K562 (cell line): ENCODE data around the gene RPTOR. TPM values are rescaled to one million over a fixed set of nuclear protein-coding genes. Genes with fewer than 3 reads are reported as not detected.
A peak's percentile ranks its signal among the peaks of the same experiment; 100 is the strongest.

Source experiments
- ATAC-seq: fragments of 200-7000 bp; cut with Tn5 transposase; 3 replicates; pipeline ENCODE4 v1.9.1; 2020; ENCODE audit warnings: moderate library complexity
- BruUV-seq: library from RNA; stranded (reverse); fragments of 400-500 nt; replicated peaks from 2 replicates; lab custom pipeline; 2021; lab: Mats Ljungman, UMichigan
- CTCF ChIA-PET: fragments of 300-600 bp; formaldehyde crosslinking; extraction: SDS; loops from one replicate; lab custom pipeline; 2021; ENCODE audit warnings: low intra/inter-chr PET ratio; lab: Yijun Ruan, JAX
- POLR2A ChIA-PET: fragments of 300-600, 350-650 bp; sonication (Branson Sonifier 250); formaldehyde crosslinking; extraction: SDS; loops from one replicate; lab custom pipeline; 2021; ENCODE audit warnings: antibody characterized with exemption, inconsistent platforms; lab: Yijun Ruan, JAX
- DNase-seq, 4 experiments: peaks; one replicate each; pipeline versions ENCODE4 v3.0.0 to v3.0.0-alpha.2; 2011 to 2018; ENCODE audit warnings: low spot score in 3 of 4, mixed read lengths in 3 of 4; ENCODE audit errors: extremely low read depth in 1 of 4
- FAIRE-seq: peaks from 2 replicates; lab custom pipeline; 2011; peaks lifted over from hg19 to GRCh38; lab: Jason Lieb, UNC
- H2AFZ ChIP-seq: 2 replicates; pipeline ENCODE4 v1.6.0; 2011; ENCODE audit warnings: low read depth, low read length, control low read depth, inconsistent platforms
- H3K27ac ChIP-seq: fragments of 200-600 bp; 3 replicates; pipeline ENCODE4 v1.8.0; 2011; ENCODE audit warnings: low read depth, mild to moderate bottlenecking, control low read depth, inconsistent platforms, low read length, moderate library complexity, mixed read lengths; ENCODE audit errors: extremely low read depth
- H3K27me3 ChIP-seq, 2 experiments: fragments of 300-600 bp in 1 of 2; 2 replicates in 1 of 2; 3 replicates in 1 of 2; pipeline versions ENCODE4 v1.6.0 to v1.8.0; 2011; ENCODE audit warnings: inconsistent platforms in 2 of 2, low read length in 2 of 2, mild to moderate bottlenecking in 1 of 2, mixed read lengths in 1 of 2, moderate library complexity in 1 of 2; ENCODE audit not compliant: control insufficient read depth in 2 of 2, insufficient read depth in 2 of 2
- H3K36me3 ChIP-seq: fragments of 300-600 bp; 3 replicates; pipeline ENCODE4 v1.8.0; 2011; ENCODE audit warnings: mild to moderate bottlenecking, low read length, inconsistent platforms; ENCODE audit not compliant: control insufficient read depth, insufficient read depth
- H3K4me1 ChIP-seq, 2 experiments: fragments of 200-600 bp in 1 of 2; replicated peaks in 1 of 2; 2 replicates in 1 of 2; 3 replicates in 1 of 2; pipeline versions ENCODE4 v1.5.1 to v1.8.0; 2011; ENCODE audit warnings: inconsistent platforms in 2 of 2, low read length in 2 of 2, mild to moderate bottlenecking in 1 of 2, mixed read lengths in 1 of 2, moderate library complexity in 1 of 2; ENCODE audit not compliant: control insufficient read depth in 2 of 2, insufficient read depth in 2 of 2
- H3K4me2 ChIP-seq: 2 replicates; pipeline ENCODE4 v1.6.1; 2011; ENCODE audit warnings: low read length, control low read depth, inconsistent platforms, mixed read lengths; ENCODE audit not compliant: insufficient read depth
- H3K4me3 ChIP-seq: fragments of 200-600 bp; sonication (generic), shearing (Covaris generic); 2 replicates; pipeline ENCODE4 v1.5.1; 2016; ENCODE audit warnings: control low read depth, inconsistent platforms
- H3K79me2 ChIP-seq: fragments of 200-600 bp; 3 replicates; pipeline ENCODE4 v1.8.0; 2011; ENCODE audit warnings: low read length, inconsistent platforms; ENCODE audit not compliant: control insufficient read depth, insufficient read depth
- H3K9ac ChIP-seq, 2 experiments: 2 replicates each; pipeline versions ENCODE4 v1.6.0 to v1.6.1; 2011; ENCODE audit warnings: low read depth in 2 of 2, low read length in 2 of 2, control low read depth in 1 of 2, inconsistent platforms in 1 of 2, mild to moderate bottlenecking in 1 of 2, mixed read lengths in 1 of 2; ENCODE audit not compliant: insufficient read depth in 1 of 2
- H3K9me1 ChIP-seq: one replicate; pipeline ENCODE4 v1.6.0; 2011; ENCODE audit warnings: inconsistent platforms, mild to moderate bottlenecking, low read length, moderate library complexity; ENCODE audit not compliant: control insufficient read depth, insufficient read depth
- H3K9me3 ChIP-seq: replicated peaks from 2 replicates; pipeline ENCODE4 v1.5.1; 2011; ENCODE audit warnings: low read depth, low read length, inconsistent platforms; ENCODE audit not compliant: control insufficient read depth, insufficient read depth
- H4K20me1 ChIP-seq: replicated peaks from 2 replicates; pipeline ENCODE4 v1.6.1; 2011; ENCODE audit warnings: low read length, inconsistent platforms, mixed read lengths; ENCODE audit not compliant: control insufficient read depth, insufficient read depth
- ARNT ChIP-seq, 2 experiments: fragments of 450-650 bp; IDR thresholded peaks; 2 replicates each; pipeline ENCODE4 v1.6.1; 2016; ENCODE audit warnings: mild to moderate bottlenecking in 1 of 2
- ILF3 ChIP-seq: fragments of 450-650 bp; IDR thresholded peaks from 2 replicates; pipeline ENCODE4 v1.6.1; 2018; ENCODE audit warnings: antibody characterized with exemption, mild to moderate bottlenecking, moderate library complexity, borderline replicate concordance
- MTA1 ChIP-seq: fragments of 450-650 bp; IDR thresholded peaks from 2 replicates; pipeline ENCODE4 v1.6.1; 2017; ENCODE audit warnings: borderline replicate concordance
- NFIC ChIP-seq: fragments of 450-650 bp; IDR thresholded peaks from 2 replicates; pipeline ENCODE4 v1.6.1; 2017; ENCODE audit warnings: mild to moderate bottlenecking, inconsistent platforms
- PCBP2 ChIP-seq: fragments of 200-400 bp; formaldehyde crosslinking; IDR thresholded peaks from 2 replicates; pipeline ENCODE4 v1.6.1; 2018; ENCODE audit warnings: low read length, low read depth, mild to moderate bottlenecking, moderate library complexity; ENCODE audit not compliant: poor library complexity, severe bottlenecking
- RBM34 ChIP-seq: fragments of 200-400 bp; formaldehyde crosslinking; IDR thresholded peaks from 2 replicates; pipeline ENCODE4 v1.6.1; 2018; ENCODE audit warnings: low read length, borderline replicate concordance; ENCODE audit not compliant: insufficient read depth
- SMC3 ChIP-seq: conservative IDR thresholded peaks from 2 replicates; pipeline ENCODE4 v1.6.1; 2011; ENCODE audit warnings: low read depth, low read length, improper control_type of control experiment; ENCODE audit not compliant: insufficient read depth
- TFAP4 ChIP-seq: sonication (generic); formaldehyde crosslinking; IDR thresholded peaks from 2 replicates; pipeline ENCODE4 v1.8.0; 2022; ENCODE audit warnings: missing genetic modification reagents, mild to moderate bottlenecking, moderate library complexity, borderline replicate concordance
- XRCC4 ChIP-seq: IDR thresholded peaks from one replicate; pipeline ENCODE4 v1.6.1; 2011; ENCODE audit not compliant: insufficient read depth, insufficient read length; ENCODE audit errors: extremely low read depth
- ZFPM2 ChIP-seq: fragments of 250-450 bp; sonication (Bioruptor Pico); IDR thresholded peaks from 2 replicates; pipeline ENCODE4 v1.5.1; 2022; ENCODE audit warnings: mild to moderate bottlenecking
- WGBS: fragments of 100-300 bp; shearing (Covaris generic); methylation state at CpG from one replicate; pipeline ENCODE4 v1.1.6; 2016; ENCODE audit warnings: low coverage, mixed read lengths; ENCODE audit not compliant: insufficient coverage; ENCODE audit errors: missing lambda C conversion rate; 5-methylcytosine and 5-hydroxymethylcytosine counted together
- in situ Hi-C: fragments of 300-500 bp; cut with MboI; formaldehyde crosslinking; loops from 4 replicates; pipeline ENCODE4 v1.15.0; 2018; ENCODE audit warnings: inconsistent platforms, mixed read lengths
- intact Hi-C: fragments of 100-400 bp; cut with micrococcal nuclease; formaldehyde crosslinking; loops from 2 replicates; pipeline ENCODE4 v1.14.2; 2022
- polyA plus RNA-seq, 8 experiments: library from polyadenylated mRNA; depleted of rRNA in 4 of 8; stranded (reverse) in 5 of 8; unstranded in 3 of 8; fragments of >200 nt; fragmentation: Nextera tagmentation in 2 of 8; fragmentation: Illumina TruSeq in 1 of 8; extraction: Ambion mirVana in 2 of 8; extraction: Trizol in 1 of 8; gene quantifications; 2 replicates each; pipeline versions ENCODE4 v1.2.1 to v1.2.3, GENCODE V29; 2011 to 2014; ENCODE audit warnings: inconsistent platforms in 1 of 8, missing spikeins in 1 of 8
- total RNA-seq, 7 experiments: library from RNA; depleted of rRNA in 6 of 7; stranded (reverse); fragments of >200 nt in 6 of 7; fragmentation: Illumina TruSeq in 2 of 7; extraction: Trizol in 2 of 7; gene quantifications; 2 replicates each; pipeline versions ENCODE4 v1.2.1 to v1.2.3, GENCODE V29; 2011 to 2021; ENCODE audit warnings: low replicate concordance in 1 of 7

Gene RPTOR
- total and polyA plus RNA-seq, 9 of the 15 experiments (the other 6 are each of a cell fraction or from before 2014, with no cell fraction given) = 0.24 to 54.1 (median 10.2) TPM

DNA sequence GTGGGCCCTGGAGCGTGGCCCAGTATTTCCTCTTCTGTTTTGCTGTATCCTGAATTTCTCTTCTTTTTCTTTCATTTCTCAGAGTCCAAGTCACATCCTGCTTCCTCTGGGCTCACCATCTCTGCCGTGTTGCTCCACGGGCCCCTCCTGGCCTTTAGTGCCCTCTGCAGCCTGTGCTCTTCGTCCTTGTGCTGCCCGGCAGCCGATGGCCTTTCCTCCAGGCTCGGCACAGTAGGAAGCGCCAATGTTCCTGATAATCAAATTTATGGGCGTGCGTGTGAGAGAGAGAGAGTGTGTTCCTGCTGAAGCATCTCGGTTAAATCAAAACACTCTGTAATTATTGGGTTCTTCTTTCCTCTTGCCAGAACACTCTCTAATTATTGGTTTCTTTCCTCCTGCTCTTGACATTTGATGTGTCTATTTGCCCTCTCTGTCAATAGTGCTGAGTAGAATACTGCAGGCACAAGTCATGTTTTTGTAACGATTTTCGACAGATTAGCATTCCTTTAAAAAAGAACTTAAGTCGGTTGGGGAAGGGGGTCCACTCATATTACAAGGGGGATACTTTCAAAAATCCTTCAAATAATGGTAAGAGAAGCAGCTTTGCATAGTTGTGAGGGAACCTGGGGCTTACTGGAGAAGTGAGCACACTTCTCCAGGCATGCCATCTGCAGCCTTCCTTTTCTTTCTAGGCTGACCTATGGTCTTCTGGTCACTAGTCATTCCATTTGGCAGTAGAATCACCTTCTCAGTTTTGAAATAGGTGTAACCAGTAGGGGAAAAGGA, 126.6 kb downstream of the RPTOR start (continued):
- no peak for TF ChIP-seq TFAP4 (CRISPR knock-in tag)
- no peak for TF ChIP-seq MTA1
- no peak for TF ChIP-seq RBM34
- TF ChIP-seq XRCC4 = no peak
- TF ChIP-seq ZFPM2 (CRISPR knock-in tag) = no peak
- no peak for TF ChIP-seq ARNT (IDR thresholded peaks at IDR 0.05)

DNA sequence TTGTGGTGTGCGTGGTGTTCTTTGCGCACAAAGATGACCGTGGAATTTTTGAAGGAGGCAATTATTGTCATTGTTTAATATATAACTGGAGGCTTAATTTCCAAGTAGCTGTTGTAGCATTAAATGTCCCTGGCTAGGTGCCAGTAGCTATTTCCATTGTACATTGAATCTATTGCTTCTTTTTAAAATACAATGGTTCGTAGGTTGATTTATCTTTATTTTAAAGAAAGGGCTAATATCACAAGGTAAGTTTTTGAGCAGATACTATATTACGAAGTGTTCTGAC, 127.1 kb downstream of the RPTOR start:
- Histone ChIP-seq H4K20me1 (peaks cover 9% of the 10 kb centered on the region; the same call in 1 of the 2 replicates), H3K27ac (no peak overlapping the region), H2AFZ (no peak overlapping the region), H3K4me3 (no peak overlapping the region), H3K9me1 (peaks cover 6% of the 10 kb centered on the region), H3K36me3 (peaks cover under 1% of the 10 kb centered on the region; the same call in 1 of the 3 replicates), H3K79me2 (peaks cover 26% of the 10 kb centered on the region), H3K4me1 (peaks cover 2 to 14% of the 10 kb centered on the region in 2 experiments; a peak in 2 of 5 replicates), H3K4me2 (no peak overlapping the region), H3K9me3 (no peaks in the 10 kb centered on the region), H3K27me3 (no peaks in the 10 kb centered on the region), H3K9ac (no peak overlapping the region)
- POLR2A ChIA-PET = no interaction called here
- DNase-seq (no peak), ATAC-seq (no peak), FAIRE-seq (no peak)
- CTCF ChIA-PET = no interaction called here
- peak; percentile 47; the same call in 1 of the 2 replicates for TF ChIP-seq NFIC
- no peak for TF ChIP-seq PCBP2
- TF ChIP-seq SMC3 = no peak
- TF ChIP-seq ILF3 = no peak
- in situ Hi-C loops = no loop called here
- BruUV-seq = no TSS peak
- 75% methylated on average over 5 of the region's 5 CpGs for WGBS
- intact Hi-C loops = no loop called here
